AG04450 (cell line): ENCODE measurements around the gene TPCN2. TPM values are rescaled to one million over a fixed set of nuclear protein-coding genes. Genes with fewer than 3 reads are reported as not detected.
A peak's percentile ranks its signal among the peaks of the same experiment; 100 is the strongest.

Experiments
- CTCF ChIA-PET: fragments of 300-600, 350-600 bp; formaldehyde crosslinking; extraction: SDS; loops from one replicate; lab custom pipeline; 2022; ENCODE audit warnings: antibody characterized with exemption, inconsistent platforms; lab: Charles Lee
- POLR2A ChIA-PET: fragments of 350-600 bp; formaldehyde crosslinking; extraction: SDS; loops from one replicate; lab custom pipeline; 2021; ENCODE audit warnings: antibody characterized with exemption, inconsistent platforms; lab: Yijun Ruan, JAX
- DNase-seq: peaks from one replicate; pipeline ENCODE4 v3.0.0-alpha.2; 2011; ENCODE audit warnings: low read depth, low spot score
- H3K27ac ChIP-seq: one replicate; pipeline ENCODE4 v1.5.1; 2012; ENCODE audit warnings: low read depth, low read length, control low read depth
- H3K27me3 ChIP-seq: one replicate; pipeline ENCODE4 v1.6.0; 2012; ENCODE audit warnings: low read length; ENCODE audit not compliant: control insufficient read depth, insufficient read depth
- H3K4me3 ChIP-seq: 2 replicates; pipeline ENCODE4 v1.5.1; 2011; ENCODE audit warnings: mild to moderate bottlenecking, low read depth, low read length, control low read depth
- H3K9me3 ChIP-seq: 2 replicates; pipeline ENCODE4 v1.5.1; 2012; ENCODE audit warnings: low read length; ENCODE audit not compliant: control insufficient read depth, insufficient read depth
- polyA plus RNA-seq: library from polyadenylated mRNA; depleted of rRNA; stranded (reverse); fragments of >200 nt; gene quantifications from 2 replicates; pipeline ENCODE4 v1.2.3, GENCODE V29; 2011
- TF ChIP-seq, protein P1 (sequence below): IDR thresholded peaks from 2 replicates; pipeline ENCODE4 v1.5.1; 2011; ENCODE audit warnings: low read depth, low read length, control low read depth, inconsistent platforms

TPCN2 gene
- polyA plus RNA-seq, 1 experiment: 6.4 TPM

DNA sequence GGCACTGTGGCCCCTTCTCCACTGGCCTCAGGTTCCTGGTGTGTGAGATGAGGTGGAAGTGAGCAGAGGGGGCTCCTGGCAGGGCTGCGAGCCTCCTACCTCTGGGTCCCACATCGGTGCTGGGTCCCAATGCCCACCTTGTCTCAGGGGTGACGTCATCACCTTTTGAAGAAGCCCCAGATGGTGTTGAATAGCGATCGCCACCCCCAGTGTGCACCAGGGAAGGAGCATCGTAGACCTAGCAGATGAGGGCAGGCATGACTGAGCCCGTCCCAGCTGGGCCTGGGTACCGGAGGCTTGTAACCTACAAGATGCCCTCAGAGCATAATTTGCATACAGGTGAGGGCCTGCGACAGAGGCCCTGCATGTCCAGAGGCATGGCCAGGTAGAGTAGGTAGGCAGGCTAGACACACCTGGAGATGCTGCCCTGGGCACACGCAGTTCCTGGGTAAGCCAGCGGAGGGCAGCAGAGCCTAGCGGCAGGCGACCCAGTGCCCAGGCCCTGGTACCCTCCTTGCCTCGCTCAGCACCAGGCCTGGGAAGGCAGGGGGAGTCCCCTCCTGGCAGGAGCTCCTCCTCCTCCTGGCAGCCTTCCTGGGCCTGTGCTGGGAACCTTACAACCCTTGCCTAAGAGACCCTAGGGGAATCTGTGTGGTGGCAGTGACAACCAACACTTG lies 52.5 kb downstream of the TPCN2 start:
- POLR2A ChIA-PET: interaction anchor here (1.2 to 3.9 kb wide), 4 partner anchors 538 to 554 kb away, joined by 3 to 25 read pairs (median 5); no protein-coding TSS in a partner anchor
- DNase-seq: peak; percentile 33
- CTCF ChIA-PET: interaction anchor here (0.5 to 4.6 kb wide), 20 partner anchors 10 to 573 kb away, joined by 3 to 52 read pairs (median 4); partner anchors contain the start of gene LTO1
- H3K27me3 ChIP-seq: no peaks in the 10 kb centered on the region
- no peak overlapping the region for H3K27ac ChIP-seq
- TF ChIP-seq, protein P1, sequence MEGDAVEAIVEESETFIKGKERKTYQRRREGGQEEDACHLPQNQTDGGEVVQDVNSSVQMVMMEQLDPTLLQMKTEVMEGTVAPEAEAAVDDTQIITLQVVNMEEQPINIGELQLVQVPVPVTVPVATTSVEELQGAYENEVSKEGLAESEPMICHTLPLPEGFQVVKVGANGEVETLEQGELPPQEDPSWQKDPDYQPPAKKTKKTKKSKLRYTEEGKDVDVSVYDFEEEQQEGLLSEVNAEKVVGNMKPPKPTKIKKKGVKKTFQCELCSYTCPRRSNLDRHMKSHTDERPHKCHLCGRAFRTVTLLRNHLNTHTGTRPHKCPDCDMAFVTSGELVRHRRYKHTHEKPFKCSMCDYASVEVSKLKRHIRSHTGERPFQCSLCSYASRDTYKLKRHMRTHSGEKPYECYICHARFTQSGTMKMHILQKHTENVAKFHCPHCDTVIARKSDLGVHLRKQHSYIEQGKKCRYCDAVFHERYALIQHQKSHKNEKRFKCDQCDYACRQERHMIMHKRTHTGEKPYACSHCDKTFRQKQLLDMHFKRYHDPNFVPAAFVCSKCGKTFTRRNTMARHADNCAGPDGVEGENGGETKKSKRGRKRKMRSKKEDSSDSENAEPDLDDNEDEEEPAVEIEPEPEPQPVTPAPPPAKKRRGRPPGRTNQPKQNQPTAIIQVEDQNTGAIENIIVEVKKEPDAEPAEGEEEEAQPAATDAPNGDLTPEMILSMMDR: peak; percentile 99
- no peak overlapping the region for H3K4me3 ChIP-seq
- no peaks in the 10 kb centered on the region; the same call in 1 of the 2 replicates for H3K9me3 ChIP-seq

GRCh38 chr11:69101792-69102695 lies 53.3 kb downstream of the TPCN2 start:
- Histone ChIP-seq H3K27me3 (no peaks in the 10 kb centered on the region), H3K27ac (no peak overlapping the region), H3K4me3 (no peak overlapping the region), H3K9me3 (no peaks in the 10 kb centered on the region; the same call in 1 of the 2 replicates)
- TF ChIP-seq, protein P1: no peak
- no peak for DNase-seq
- ChIA-PET CTCF (interaction anchor here (0.5 to 4.6 kb wide), 21 partner anchors 11 to 573 kb away, joined by 3 to 52 read pairs (median 4); partner anchors contain the start of gene LTO1), POLR2A (interaction anchor here (1.2 to 3.9 kb wide), 4 partner anchors 537 to 553 kb away, joined by 3 to 25 read pairs (median 5); no protein-coding TSS in a partner anchor)

DNA sequence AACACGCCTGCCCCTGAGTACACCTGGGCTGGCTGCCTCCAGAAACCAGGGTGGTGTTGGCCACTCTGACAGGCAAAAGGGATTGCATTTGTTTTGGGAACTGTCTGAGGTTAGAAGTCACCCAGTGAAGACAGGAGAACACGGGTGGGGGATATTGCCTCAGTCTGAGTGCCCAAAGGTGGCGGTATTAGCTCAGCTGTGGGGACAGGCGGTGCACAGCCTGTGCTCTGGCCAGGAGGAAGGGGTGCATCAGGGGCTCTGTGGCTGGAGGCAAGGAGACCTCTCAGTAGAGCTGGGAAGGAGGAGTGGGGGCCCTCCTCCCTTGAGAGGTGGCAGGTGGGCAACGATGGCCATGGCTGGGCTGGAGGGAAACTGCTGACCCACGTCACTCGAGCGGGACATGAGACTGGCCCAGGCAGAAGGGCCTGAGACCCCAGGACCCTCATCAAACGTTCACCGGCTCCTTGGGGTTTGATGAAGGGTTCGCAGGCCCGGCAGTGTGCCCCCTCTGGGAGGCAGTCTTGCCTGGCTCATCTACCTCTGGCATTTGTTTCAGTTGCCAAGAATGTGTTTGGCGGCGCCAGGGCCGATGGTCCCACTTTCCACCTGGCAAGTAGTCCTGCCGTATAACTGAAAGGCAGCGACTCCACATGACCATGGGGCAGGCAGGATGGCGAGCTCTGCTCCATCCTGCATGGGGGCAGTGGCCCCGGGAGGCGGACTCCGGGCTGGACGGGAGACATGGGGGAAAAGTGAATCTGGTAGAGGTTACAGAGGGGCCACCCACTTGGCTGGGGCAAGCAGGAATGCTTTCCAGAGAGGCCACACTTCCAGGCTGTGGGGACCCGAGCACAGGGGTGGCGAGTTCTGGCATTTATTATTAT lies 54.2 kb downstream of the TPCN2 start:
- Histone ChIP-seq H3K27ac (no peak overlapping the region), H3K4me3 (no peak overlapping the region), H3K27me3 (no peaks in the 10 kb centered on the region), H3K9me3 (peaks cover 8% of the 10 kb centered on the region)
- ChIA-PET CTCF (interaction anchor here (1.2 to 4.6 kb wide), 5 partner anchors 28 to 571 kb away, joined by 4 to 52 read pairs (median 17); no protein-coding TSS in a partner anchor), POLR2A (interaction anchor here (3.9 kb wide), 1 partner anchor 541 kb away, joined by 25 read pairs; no protein-coding TSS in a partner anchor)
- no peak for DNase-seq
- TF ChIP-seq, protein P1: peak; percentile 28

- H3K4me3 ChIP-seq: no peak overlapping the region
- H3K27ac ChIP-seq: no peak overlapping the region
- H3K27me3 ChIP-seq: no peaks in the 10 kb centered on the region
- TF ChIP-seq, protein P1: no peak
- H3K9me3 ChIP-seq: peaks cover 14% of the 10 kb centered on the region
- no peak for DNase-seq
- ChIA-PET POLR2A (no interaction called here), CTCF (interaction anchor here (2.4 to 4.4 kb wide), 3 partner anchors 539 to 567 kb away, joined by 5 to 43 read pairs (median 15); no protein-coding TSS in a partner anchor)
These were observed 55.6 kb downstream of the TPCN2 start for GRCh38 chr11:69104212-69104855.
